HFF-Myc (cell line): ENCODE measurements around the gene TBC1D7.

Experiments used
- DNase-seq: peaks from one replicate; pipeline ENCODE4 v3.0.0-alpha.2; 2011; ENCODE audit warnings: low read depth; ENCODE audit errors: extremely low read depth
- H3K4me3 ChIP-seq: replicated peaks from 2 replicates; pipeline ENCODE4 v1.5.1; 2011; ENCODE audit warnings: low read depth, mild to moderate bottlenecking, control low read depth, low read length
- CTCF ChIP-seq: IDR thresholded peaks from 2 replicates; pipeline ENCODE4 v1.5.1; 2012; ENCODE audit warnings: mild to moderate bottlenecking, low read depth, low read length, control low read depth; ENCODE audit errors: missing control alignments

Gene TBC1D7

GRCh38 chr6:13351271-13351670 is 22.9 kb upstream of the TBC1D7 start:
- DNase-seq: no peak
- TF ChIP-seq CTCF: no peak

GRCh38 chr6:13349811-13350506 is 21.6 kb upstream of the TBC1D7 start:
- TF ChIP-seq CTCF: no peak
- no peak overlapping the region for H3K4me3 ChIP-seq
- no peak for DNase-seq

More at GRCh38 chr6:13351271-13351670, 22.9 kb upstream of the TBC1D7 start:
- H3K4me3 ChIP-seq: no peak overlapping the region

- no peak overlapping the region for H3K4me3 ChIP-seq
- DNase-seq: no peak
- TF ChIP-seq CTCF: no peak
These were observed 20.2 kb upstream of the TBC1D7 start for GRCh38 chr6:13348334-13349113.

- no peak overlapping the region for H3K4me3 ChIP-seq
- DNase-seq: no peak
- no peak for TF ChIP-seq CTCF
These were observed 17.9 kb upstream of the TBC1D7 start for GRCh38 chr6:13346245-13346644.

- no peak for DNase-seq
- H3K4me3 ChIP-seq: no peak overlapping the region
- TF ChIP-seq CTCF: no peak
These were observed 14.2 kb upstream of the TBC1D7 start for GRCh38 chr6:13342414-13343019.

GRCh38 chr6:13339863-13340630 is 11.7 kb upstream of the TBC1D7 start:
- no peak overlapping the region for H3K4me3 ChIP-seq
- no peak for DNase-seq
- no peak for TF ChIP-seq CTCF
